HG02870 (cell line): Measurements from ENCODE around the gene MAD1L1.

Experiments used
- ATAC-seq: cut with Tn5 transposase; IDR thresholded peaks from one replicate; pipeline ENCODE4 v1.9.1; 2021; ENCODE audit warnings: mild to moderate bottlenecking, moderate library complexity; ENCODE audit not compliant: unreplicated experiment

MAD1L1 gene

GRCh38 chr7:2018569-2019460, 213.9 kb downstream of the MAD1L1 start:
- no peak for ATAC-seq

- no peak for ATAC-seq
Observed at GRCh38 chr7:2017914-2018568, 214.7 kb downstream of the MAD1L1 start.

- no peak for ATAC-seq
Observed at GRCh38 chr7:2017481-2017891, 215.3 kb downstream of the MAD1L1 start.

GRCh38 chr7:2016761-2017480, 215.8 kb downstream of the MAD1L1 start:
- ATAC-seq, result no peak

GRCh38 chr7:2016021-2016631, 216.6 kb downstream of the MAD1L1 start:
- no peak for ATAC-seq

GRCh38 chr7:2015251-2015871, 217.4 kb downstream of the MAD1L1 start:
- no peak for ATAC-seq

- no peak for ATAC-seq
Observed at GRCh38 chr7:2014391-2015241, 218.1 kb downstream of the MAD1L1 start.

- no peak for ATAC-seq
Observed at GRCh38 chr7:2013381-2014311, 219.1 kb downstream of the MAD1L1 start.

- no peak for ATAC-seq
Observed at GRCh38 chr7:2012981-2013380, 219.8 kb downstream of the MAD1L1 start.

GRCh38 chr7:2012044-2012900, 220.5 kb downstream of the MAD1L1 start:
- ATAC-seq, result no peak

GRCh38 chr7:2011266-2012043, 221.3 kb downstream of the MAD1L1 start:
- no peak for ATAC-seq

GRCh38 chr7:2010551-2011265, 222.0 kb downstream of the MAD1L1 start:
- ATAC-seq, result no peak

GRCh38 chr7:2010101-2010500, 222.6 kb downstream of the MAD1L1 start:
- no peak for ATAC-seq

- no peak for ATAC-seq
Observed at GRCh38 chr7:2009541-2010001, 223.2 kb downstream of the MAD1L1 start.

GRCh38 chr7:2008936-2009540, 223.7 kb downstream of the MAD1L1 start:
- ATAC-seq, result no peak
